HL-60/S4 treated with retinoic acid at 250 ng/mL for 4 days and 3 days (cell line): Measurements from ENCODE around the gene NEB.

ENCODE experiments used
- in situ Hi-C: fragments of 300-500 bp; cut with MboI; formaldehyde crosslinking; loops from 2 replicates; pipeline ENCODE4 v1.7.0; 2022; ENCODE audit warnings: low sequenced_read_pairs

Gene NEB, protein sequence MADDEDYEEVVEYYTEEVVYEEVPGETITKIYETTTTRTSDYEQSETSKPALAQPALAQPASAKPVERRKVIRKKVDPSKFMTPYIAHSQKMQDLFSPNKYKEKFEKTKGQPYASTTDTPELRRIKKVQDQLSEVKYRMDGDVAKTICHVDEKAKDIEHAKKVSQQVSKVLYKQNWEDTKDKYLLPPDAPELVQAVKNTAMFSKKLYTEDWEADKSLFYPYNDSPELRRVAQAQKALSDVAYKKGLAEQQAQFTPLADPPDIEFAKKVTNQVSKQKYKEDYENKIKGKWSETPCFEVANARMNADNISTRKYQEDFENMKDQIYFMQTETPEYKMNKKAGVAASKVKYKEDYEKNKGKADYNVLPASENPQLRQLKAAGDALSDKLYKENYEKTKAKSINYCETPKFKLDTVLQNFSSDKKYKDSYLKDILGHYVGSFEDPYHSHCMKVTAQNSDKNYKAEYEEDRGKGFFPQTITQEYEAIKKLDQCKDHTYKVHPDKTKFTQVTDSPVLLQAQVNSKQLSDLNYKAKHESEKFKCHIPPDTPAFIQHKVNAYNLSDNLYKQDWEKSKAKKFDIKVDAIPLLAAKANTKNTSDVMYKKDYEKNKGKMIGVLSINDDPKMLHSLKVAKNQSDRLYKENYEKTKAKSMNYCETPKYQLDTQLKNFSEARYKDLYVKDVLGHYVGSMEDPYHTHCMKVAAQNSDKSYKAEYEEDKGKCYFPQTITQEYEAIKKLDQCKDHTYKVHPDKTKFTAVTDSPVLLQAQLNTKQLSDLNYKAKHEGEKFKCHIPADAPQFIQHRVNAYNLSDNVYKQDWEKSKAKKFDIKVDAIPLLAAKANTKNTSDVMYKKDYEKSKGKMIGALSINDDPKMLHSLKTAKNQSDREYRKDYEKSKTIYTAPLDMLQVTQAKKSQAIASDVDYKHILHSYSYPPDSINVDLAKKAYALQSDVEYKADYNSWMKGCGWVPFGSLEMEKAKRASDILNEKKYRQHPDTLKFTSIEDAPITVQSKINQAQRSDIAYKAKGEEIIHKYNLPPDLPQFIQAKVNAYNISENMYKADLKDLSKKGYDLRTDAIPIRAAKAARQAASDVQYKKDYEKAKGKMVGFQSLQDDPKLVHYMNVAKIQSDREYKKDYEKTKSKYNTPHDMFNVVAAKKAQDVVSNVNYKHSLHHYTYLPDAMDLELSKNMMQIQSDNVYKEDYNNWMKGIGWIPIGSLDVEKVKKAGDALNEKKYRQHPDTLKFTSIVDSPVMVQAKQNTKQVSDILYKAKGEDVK (N-terminal part only)

DNA sequence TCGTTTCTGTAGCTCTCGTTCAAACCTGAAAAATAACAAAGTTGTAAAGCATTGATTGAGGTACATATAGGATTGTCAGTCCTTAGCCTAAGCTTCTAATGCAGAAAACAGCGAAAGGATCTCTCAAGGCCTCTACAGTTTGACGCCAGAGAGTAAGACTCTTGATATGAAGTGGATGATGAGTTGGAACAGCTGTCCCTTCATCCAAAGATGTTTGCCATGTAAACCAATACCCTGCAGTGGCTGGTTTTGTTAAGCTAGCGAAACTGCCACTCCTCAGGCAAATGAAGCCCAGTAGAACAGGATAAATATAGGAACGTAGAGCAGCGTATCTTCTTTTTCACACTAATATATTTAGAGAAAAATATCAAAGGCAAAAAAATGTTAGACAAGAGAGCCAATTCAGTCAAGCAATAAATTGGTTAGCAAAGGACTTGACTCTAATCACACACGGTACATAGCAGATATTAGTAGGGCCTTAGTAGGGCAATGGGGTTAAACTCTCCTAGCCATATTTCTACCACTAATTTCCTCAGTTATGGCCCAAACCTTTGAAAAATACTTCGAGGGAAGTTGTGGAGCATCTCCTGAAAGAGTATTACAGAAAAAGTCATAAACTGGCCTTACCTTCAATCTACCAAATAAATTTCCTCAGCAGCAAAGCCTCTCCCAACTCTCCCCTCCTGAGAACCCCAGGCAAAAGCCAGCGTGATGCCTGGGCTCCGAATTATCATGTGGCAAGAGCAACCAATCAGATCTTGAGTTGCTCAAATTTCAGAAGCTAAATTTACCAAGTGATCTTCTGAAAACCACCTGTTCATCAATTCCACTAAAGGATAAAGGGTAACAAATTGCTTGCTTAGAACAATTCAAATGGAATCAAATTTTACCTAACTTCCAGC is at the start of gene NEB:
Gene NEB (minus strand): TSS at position 706 of the 902 bp plus-strand sequence. CDS start 1,320 bp downstream, outside the sequence.
- in situ Hi-C loops = no loop called here

DNA sequence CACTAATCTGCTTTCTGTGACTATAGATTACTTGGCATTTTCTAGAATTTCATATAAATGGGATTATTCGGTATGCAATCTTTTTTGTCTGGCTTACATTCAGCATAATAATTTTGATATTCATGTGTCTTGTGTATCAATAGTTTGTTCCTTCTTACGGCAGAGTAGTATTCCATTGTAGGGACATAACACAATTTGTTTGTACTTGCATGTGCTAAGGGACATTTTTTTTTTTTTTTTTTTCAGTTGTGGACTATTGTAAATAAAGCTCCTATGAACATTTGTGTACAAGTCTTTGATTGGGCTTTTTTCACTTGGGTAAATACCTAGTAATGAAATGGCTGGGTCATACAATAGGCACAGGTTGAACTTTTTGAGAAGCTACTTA is 48.9 kb upstream of the NEB start:
- in situ Hi-C loops = no loop called here

DNA sequence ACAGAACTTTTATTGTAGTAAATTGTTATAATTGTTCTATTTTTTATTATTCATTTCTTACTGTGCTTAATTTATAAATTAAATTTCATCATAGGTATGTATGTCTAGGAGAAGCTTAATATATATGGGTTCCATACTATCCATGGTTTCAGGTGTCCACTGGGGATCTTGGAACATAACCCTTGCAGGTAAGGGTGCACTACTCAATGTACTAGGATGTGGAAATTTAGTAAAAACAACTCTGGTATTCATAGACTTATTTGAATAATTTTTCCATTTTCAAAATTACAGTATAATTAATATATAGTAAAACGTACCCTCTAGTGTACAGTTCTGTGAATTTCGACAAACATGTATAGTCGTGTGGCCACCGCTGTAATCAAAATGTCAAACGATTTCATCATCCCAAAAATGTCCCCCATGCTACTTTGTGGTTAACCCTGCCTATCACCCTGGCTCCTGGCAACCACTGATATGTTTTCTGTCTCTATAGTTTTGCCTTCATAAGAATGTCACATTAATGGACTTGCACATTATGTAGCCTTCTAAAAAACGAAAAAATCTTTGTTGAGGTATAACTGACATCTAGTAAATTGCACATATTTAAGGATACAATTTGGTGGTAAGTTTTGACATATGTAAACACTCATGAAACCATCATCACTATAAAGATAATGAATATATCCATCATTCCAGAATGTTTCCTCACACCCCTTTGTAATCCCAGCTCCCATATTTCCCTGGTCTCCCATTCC is 48.3 kb upstream of the NEB start:
- in situ Hi-C loops = no loop called here

DNA sequence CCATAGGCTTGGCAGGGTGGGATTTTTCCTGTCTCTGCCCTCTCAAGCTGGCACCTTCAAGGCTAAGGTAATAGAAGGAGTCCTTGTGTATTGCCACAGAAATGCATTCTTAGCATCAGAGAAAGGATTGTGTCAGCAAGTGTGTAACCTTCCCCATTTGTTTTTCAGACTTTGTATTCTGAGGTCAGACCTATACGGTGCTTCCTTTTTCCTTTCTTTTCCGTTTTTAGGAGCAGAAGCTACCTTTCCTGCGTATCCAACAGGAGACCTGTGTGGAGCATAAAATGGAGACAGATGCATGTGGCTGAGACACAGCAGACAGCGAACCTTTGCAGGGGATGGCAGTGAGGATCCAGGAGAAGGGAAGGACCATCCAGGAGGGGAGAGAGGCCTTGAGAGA is 47.4 kb upstream of the NEB start:
- in situ Hi-C loops = no loop called here

DNA sequence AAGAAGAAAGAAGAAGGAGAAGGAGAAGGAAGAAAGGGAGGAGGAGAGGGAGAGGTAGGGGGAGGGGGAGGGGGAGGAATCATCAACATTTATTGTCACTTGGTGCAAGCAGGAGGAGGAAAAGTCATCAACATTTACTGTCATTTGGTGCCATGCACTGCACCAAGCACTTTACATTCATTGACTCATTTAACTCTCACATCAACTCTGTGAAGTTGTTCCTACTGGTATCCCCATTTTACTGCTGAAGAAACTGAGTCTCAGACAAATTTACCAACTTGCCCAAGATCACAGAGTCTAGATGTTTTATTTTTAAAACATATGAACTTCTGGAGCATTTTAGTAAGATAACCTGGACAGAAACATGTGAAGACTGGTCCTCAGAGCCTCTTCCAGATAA is 46.7 kb upstream of the NEB start:
- in situ Hi-C loops = no loop called here

DNA sequence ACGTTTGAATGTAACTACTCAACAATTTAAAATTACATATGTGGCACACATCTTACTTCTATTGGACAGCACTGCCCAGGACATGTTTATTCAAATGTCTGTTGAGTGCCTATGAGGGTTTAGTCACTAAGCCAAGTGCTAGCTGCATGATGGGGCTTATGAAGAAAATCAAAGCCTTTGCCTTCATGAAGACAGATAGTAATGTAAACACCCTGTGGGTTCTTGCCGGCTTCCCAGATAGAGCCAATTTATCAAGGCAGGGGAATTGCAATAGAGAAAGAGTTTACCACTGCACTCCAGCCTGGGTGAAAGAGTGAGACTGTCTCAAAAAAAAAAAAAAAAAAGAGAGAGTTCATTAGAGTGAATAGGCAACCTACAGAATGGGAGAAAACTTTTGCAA is 43.7 kb upstream of the NEB start:
- in situ Hi-C loops = no loop called here

DNA sequence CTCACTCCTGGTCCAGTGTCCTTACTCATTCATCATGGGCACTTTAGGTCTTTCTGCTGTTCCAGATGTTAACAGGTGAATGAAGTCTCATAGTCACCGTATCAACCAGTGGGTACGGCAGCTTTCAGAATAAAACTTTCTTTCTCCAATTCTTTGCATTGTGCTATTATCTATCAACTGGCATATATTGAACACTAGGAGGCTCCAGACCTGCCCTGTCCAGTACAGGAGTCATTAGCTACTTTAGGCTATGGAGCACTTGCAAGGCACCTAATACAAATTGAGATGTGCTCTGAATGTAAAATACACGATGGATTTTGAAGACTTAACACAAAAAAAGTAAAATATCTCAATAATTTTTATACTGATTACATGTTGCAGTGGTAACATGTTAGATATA is 43.2 kb upstream of the NEB start:
- in situ Hi-C loops = no loop called here

DNA sequence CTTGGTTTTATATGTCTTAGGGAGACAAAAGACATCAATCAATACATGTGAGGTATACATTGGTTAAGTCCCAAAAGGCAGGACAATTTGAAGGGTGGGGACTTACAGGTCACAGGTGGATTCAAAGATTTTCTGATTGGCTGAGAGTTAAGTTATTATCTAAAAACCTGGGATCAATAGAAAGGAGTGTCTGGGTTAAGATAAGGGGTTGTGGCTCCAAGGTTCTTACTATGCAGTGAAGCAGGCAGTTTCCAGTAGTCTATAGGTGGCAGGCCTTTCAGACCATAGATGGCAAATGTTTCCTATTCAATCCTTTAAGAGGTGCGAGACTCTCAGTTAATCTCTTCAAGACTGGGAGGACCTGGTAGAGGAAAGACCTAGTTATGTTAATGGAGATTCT is 42.1 kb upstream of the NEB start:
- in situ Hi-C loops = no loop called here

DNA sequence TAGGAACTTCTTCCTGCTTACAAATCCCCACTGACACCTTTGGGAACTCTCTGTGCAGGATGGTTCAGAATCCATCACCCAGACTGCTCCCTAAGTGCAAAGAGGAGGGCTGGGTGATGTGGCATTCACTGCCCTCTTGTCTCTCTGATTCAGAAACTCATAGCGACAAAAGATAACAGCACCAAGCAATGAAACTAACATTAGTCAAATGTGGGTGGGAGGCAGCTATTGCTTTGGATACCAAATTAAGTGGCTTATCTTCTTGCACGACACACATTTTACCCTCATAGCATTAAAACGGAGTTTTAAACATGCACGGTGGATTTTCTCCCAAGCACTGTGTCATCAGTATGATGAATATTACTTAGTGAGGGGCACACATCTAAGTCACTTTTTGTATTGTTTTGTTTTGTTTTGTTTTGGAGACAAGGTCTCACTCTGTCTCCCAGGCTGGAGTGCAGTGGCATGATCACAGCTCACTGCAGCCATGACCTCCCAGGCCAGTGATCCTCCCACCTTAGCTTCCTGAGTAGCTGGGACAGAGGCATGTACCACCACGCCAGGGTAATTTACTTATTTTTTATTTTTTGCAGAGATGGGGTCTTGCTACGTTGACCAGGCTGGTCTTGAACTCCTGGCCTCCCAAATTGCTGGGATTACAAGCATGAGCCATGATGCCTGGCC is 40.9 kb upstream of the NEB start:
- in situ Hi-C loops = no loop called here

DNA sequence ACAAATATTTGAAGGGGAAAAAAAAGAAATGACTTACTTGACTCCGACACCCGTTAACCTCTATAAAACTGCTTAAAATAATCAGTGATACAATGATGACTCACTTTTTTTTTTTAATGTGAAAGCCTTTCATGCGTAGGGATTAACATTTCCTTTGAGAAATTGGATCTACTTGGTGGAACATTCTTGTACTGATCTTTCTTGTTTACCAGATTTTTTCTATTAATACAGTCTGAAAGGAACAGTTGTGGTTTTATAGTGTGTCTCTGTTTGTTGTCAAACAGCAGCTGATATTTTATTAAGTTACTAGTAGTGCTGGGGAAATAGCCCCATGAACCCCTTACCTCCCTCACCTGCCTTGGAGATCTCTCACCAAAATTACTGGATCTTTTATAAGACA is 40.2 kb upstream of the NEB start:
- in situ Hi-C loops = no loop called here

DNA sequence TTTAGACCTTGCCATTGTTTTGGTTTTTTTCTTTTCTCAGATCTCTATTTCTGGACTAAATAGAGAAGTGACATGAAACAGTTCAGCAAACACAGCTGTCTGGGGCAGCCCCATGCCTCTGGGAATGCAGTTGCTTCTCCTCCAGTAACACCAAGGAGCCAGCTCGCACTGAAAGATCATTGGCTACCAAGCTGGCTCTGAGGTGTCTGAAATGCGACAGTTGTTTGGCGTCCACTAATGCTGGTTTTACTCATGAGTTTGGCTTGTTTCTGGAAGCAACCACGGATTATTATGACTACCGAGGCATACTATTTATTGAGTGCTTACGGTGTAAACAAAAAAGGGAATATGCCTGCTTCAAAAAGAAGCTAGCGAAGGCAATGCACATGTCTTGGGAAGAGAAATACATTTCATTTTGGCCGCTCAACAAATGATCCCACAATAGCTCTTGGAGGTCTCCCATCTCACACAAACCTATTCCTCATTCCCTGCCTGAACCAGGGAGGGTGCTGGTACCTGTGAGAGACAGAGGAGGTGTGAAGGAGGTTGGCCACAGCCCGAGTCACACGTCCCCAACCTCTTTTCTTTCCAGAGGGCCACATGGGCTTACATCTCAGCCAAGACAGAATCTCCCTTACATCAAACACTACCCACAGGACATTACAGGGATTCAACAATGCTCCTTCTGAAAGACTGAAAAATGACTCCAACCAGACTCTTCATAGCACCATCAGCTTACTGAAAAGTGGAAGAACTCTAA is 37.5 kb upstream of the NEB start:
- in situ Hi-C loops = no loop called here

DNA sequence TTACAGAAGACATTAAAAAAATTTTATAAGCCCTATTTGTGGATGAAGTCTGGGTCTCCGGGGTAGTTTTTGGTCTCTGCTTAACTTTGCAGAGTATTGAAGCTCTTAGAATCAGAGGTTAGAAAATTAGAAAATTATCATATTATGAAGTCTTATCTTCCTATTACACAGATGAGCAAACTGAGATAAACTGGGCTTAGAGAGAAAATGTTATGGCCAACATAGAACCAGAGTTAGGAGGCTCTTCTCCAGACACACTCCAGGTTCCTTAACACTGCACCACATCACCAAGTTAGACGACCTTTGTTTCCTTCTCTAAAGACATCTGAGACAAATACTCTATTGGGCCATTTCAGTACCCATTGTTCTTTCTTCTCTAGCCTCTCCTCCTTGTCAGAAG is 36.7 kb upstream of the NEB start:
- in situ Hi-C loops = no loop called here

DNA sequence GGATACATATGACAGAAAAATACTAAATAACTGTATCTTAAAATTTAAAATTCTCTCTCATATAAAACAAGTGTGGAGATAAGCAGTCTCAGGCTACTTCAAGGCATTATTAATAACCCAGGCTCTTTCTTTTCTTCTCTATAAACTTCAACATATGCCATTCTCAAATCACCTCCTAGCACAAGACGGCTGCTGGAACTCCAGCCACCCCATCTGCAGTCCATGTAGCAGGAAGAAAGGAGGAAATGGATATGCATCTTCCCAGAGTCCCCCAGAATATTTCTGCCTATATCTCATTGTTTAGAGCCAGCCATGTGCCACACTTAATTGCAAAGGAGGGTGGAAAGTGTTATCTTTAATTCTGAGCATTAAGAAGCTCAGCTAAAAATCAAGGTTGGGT is 35.3 kb upstream of the NEB start:
- in situ Hi-C loops = no loop called here

DNA sequence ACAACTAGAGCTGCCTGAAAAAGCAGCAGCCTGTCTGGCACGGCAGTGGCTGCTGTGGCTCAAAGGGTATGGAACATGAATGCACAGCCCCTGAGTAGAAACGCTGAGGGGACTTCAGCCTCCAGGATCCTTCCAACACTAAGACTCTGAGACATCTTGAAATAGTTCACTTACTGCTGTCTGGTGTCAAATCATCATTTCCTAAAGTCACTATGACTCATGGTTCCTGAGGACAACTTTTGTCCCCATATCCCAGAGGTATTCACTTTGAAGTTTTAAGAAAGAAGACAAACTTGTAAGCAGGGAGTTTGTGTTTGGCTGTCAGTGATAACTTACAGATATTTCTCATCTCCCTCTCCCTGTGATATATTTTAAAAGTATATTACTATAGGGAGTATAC is 33.3 kb upstream of the NEB start:
- in situ Hi-C loops = no loop called here

DNA sequence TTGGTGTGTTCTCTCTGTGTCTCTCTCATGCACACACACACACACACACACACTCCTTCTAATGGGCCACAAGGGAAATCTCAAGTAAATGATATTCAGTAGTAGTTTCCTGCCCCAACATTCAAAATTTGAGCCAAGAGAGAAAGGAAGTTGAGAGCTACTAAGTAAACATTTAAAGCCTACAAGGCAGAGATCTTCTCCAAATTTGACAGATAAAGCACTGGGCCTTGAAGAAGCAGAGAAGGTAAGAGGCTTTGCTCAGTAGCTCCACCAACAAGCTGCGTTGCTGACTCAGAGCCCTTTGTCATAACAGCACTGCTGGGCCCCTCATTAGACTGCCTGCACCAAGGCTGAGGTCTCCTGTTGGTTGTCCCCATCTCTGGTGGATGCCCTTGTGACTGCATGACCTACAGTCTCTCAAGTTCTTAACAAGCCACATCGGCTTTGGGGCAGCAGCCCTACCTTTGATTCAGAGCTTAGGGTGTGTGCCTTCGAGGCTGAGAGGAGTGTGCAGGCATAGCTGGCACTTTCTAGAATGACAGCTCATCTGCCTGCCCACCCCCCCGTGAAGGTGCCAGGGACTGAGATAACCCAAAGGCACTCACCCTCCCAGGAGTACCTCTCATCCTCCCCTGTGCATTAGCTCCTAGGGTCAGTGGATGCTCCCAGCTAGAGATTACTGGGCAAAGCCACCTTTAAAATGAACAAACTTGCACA is 32.3 kb upstream of the NEB start:
- in situ Hi-C loops = no loop called here

DNA sequence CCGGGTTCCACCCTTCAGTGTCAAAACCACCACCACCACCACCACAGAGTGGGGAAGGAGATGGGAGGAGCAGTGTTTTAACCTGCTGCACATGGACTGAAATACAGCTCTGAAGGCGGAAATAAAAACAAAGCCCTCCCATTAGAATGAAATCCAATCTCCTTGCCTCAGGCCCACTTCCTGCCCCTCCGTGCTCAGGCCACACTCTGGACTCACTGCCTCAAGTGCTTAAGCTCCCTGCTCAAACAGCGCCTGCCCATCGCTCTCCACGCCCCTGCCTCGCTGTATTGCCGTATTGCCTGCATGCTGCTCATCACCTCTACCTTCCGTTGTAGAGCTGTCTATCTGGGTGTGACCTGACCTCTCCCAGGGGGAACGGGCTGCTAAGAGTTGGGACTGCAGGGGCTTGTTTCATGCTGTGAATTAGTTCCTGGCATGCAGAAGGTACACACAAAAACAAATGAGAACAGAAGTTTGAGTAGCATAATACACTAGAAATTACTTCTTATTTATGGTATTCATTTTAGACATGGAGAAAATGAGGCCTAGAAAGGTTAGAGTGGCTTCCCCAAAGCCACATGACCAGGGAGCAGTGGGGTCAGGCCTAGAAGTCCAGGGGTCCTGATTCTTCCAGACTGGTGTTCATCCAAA is 31.6 kb upstream of the NEB start:
- in situ Hi-C loops = no loop called here

DNA sequence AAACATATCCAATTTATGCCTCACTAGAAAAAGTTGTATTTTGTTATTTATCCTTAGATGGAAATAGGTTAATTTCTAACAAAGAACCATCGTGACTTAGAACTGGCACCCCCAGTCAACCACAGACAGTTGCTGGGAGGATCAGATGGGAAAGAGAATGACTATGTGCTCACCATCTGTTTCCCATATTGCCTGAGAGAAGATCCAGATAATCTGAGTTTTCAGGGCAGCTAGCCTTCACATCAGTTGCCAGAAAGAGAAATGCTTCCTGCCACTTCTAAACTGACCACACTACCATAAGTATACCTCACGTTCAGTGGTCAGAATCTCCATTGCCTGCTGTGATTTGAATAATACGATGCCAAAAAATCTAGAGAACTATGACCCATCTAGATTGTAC is 28.4 kb upstream of the NEB start:
- in situ Hi-C loops = no loop called here
